IPS-15b (cell line): ENCODE data around the gene TNKS1BP1.

Source experiments
- H3K27me3 ChIP-seq: one replicate; pipeline ENCODE4 v1.6.1; 2013; ENCODE audit warnings: low read length; ENCODE audit not compliant: control insufficient read depth, insufficient read depth
- H3K36me3 ChIP-seq: one replicate; pipeline ENCODE4 v1.6.1; 2013; ENCODE audit warnings: low read length; ENCODE audit not compliant: control insufficient read depth, insufficient read depth
- H3K4me1 ChIP-seq: one replicate; pipeline ENCODE4 v1.6.1; 2013; ENCODE audit warnings: mild to moderate bottlenecking, low read length; ENCODE audit not compliant: control insufficient read depth, insufficient read depth
- H3K4me3 ChIP-seq: one replicate; pipeline ENCODE4 v1.5.1; 2013; ENCODE audit warnings: low read depth, low read length
- H3K9ac ChIP-seq: one replicate; pipeline ENCODE4 v1.6.1; 2013; ENCODE audit warnings: low read depth, mild to moderate bottlenecking, low read length
- H3K9me3 ChIP-seq: one replicate; pipeline ENCODE4 v1.6.1; 2013; ENCODE audit warnings: mild to moderate bottlenecking, low read length; ENCODE audit not compliant: control insufficient read depth, insufficient read depth

Gene TNKS1BP1

GRCh38 chr11:57360991-57361390 lies 36.2 kb upstream of the TNKS1BP1 start:
- H3K4me1 ChIP-seq, result peaks cover 16% of the 10 kb centered on the region
- H3K9me3 ChIP-seq, result no peaks in the 10 kb centered on the region
- no peak overlapping the region for H3K4me3 ChIP-seq
- H3K27me3 ChIP-seq, result peaks cover 5% of the 10 kb centered on the region
- no peak overlapping the region for H3K9ac ChIP-seq
- no peaks in the 10 kb centered on the region for H3K36me3 ChIP-seq

- no peak overlapping the region for H3K4me3 ChIP-seq
- peaks cover 9% of the 10 kb centered on the region for H3K4me1 ChIP-seq
- no peaks in the 10 kb centered on the region for H3K36me3 ChIP-seq
- peaks cover 5% of the 10 kb centered on the region for H3K27me3 ChIP-seq
- H3K9ac ChIP-seq, result no peak overlapping the region
- H3K9me3 ChIP-seq, result no peaks in the 10 kb centered on the region
Observed at GRCh38 chr11:57359896-57360690, 35.3 kb upstream of the TNKS1BP1 start.

- no peak overlapping the region for H3K9ac ChIP-seq
- no peak overlapping the region for H3K4me3 ChIP-seq
- no peaks in the 10 kb centered on the region for H3K36me3 ChIP-seq
- peaks cover 3% of the 10 kb centered on the region for H3K4me1 ChIP-seq
- H3K27me3 ChIP-seq, result peaks cover 5% of the 10 kb centered on the region
- H3K9me3 ChIP-seq, result no peaks in the 10 kb centered on the region
Observed at GRCh38 chr11:57359396-57359795, 34.6 kb upstream of the TNKS1BP1 start.

- Histone ChIP-seq H3K36me3 (no peaks in the 10 kb centered on the region), H3K9ac (no peak overlapping the region), H3K9me3 (no peaks in the 10 kb centered on the region), H3K4me3 (no peak overlapping the region), H3K27me3 (peaks cover 3% of the 10 kb centered on the region), H3K4me1 (peaks cover 2% of the 10 kb centered on the region)
Observed at GRCh38 chr11:57358991-57359390, 34.2 kb upstream of the TNKS1BP1 start.

- no peaks in the 10 kb centered on the region for H3K36me3 ChIP-seq
- H3K27me3 ChIP-seq, result peaks cover 2% of the 10 kb centered on the region
- no peak overlapping the region for H3K4me3 ChIP-seq
- H3K9ac ChIP-seq, result no peak overlapping the region
- H3K4me1 ChIP-seq, result peaks cover 2% of the 10 kb centered on the region
- H3K9me3 ChIP-seq, result no peaks in the 10 kb centered on the region
Observed at GRCh38 chr11:57358543-57358961, 33.8 kb upstream of the TNKS1BP1 start.

- Histone ChIP-seq H3K4me3 (no peak overlapping the region), H3K27me3 (peaks cover 2% of the 10 kb centered on the region), H3K4me1 (peaks cover 2% of the 10 kb centered on the region), H3K9ac (no peak overlapping the region), H3K36me3 (no peaks in the 10 kb centered on the region), H3K9me3 (no peaks in the 10 kb centered on the region)
Observed at GRCh38 chr11:57357856-57358255, 33.1 kb upstream of the TNKS1BP1 start.

GRCh38 chr11:57357310-57357709 lies 32.6 kb upstream of the TNKS1BP1 start:
- H3K4me1 ChIP-seq, result peaks cover 2% of the 10 kb centered on the region
- no peak overlapping the region for H3K9ac ChIP-seq
- no peaks in the 10 kb centered on the region for H3K36me3 ChIP-seq
- H3K27me3 ChIP-seq, result no peaks in the 10 kb centered on the region
- no peaks in the 10 kb centered on the region for H3K9me3 ChIP-seq
- no peak overlapping the region for H3K4me3 ChIP-seq

GRCh38 chr11:57356268-57356667 lies 31.5 kb upstream of the TNKS1BP1 start:
- Histone ChIP-seq H3K4me3 (no peak overlapping the region), H3K27me3 (no peaks in the 10 kb centered on the region), H3K9ac (no peak overlapping the region), H3K9me3 (no peaks in the 10 kb centered on the region), H3K4me1 (peaks cover 2% of the 10 kb centered on the region), H3K36me3 (no peaks in the 10 kb centered on the region)

- no peak overlapping the region for H3K4me3 ChIP-seq
- no peaks in the 10 kb centered on the region for H3K4me1 ChIP-seq
- H3K36me3 ChIP-seq, result no peaks in the 10 kb centered on the region
- H3K9ac ChIP-seq, result no peak overlapping the region
- H3K27me3 ChIP-seq, result no peaks in the 10 kb centered on the region
- H3K9me3 ChIP-seq, result no peaks in the 10 kb centered on the region
Observed at GRCh38 chr11:57354699-57355098, 29.9 kb upstream of the TNKS1BP1 start.

GRCh38 chr11:57353852-57354251 lies 29.1 kb upstream of the TNKS1BP1 start:
- H3K4me3 ChIP-seq, result no peak overlapping the region
- no peaks in the 10 kb centered on the region for H3K9me3 ChIP-seq
- H3K9ac ChIP-seq, result no peak overlapping the region
- no peaks in the 10 kb centered on the region for H3K4me1 ChIP-seq
- H3K27me3 ChIP-seq, result no peaks in the 10 kb centered on the region
- no peaks in the 10 kb centered on the region for H3K36me3 ChIP-seq

- Histone ChIP-seq H3K27me3 (no peaks in the 10 kb centered on the region), H3K4me1 (no peaks in the 10 kb centered on the region), H3K4me3 (no peak overlapping the region), H3K36me3 (no peaks in the 10 kb centered on the region), H3K9me3 (no peaks in the 10 kb centered on the region), H3K9ac (no peak overlapping the region)
Observed at GRCh38 chr11:57353446-57353845, 28.7 kb upstream of the TNKS1BP1 start.

- Histone ChIP-seq H3K4me1 (no peaks in the 10 kb centered on the region), H3K4me3 (no peak overlapping the region), H3K9me3 (no peaks in the 10 kb centered on the region), H3K9ac (no peak overlapping the region), H3K27me3 (peaks cover 1% of the 10 kb centered on the region), H3K36me3 (no peaks in the 10 kb centered on the region)
Observed at GRCh38 chr11:57353036-57353435, 28.3 kb upstream of the TNKS1BP1 start.
